Measurements from ENCODE around the gene SH3GL1. TPM values are rescaled to one million over a fixed set of nuclear protein-coding genes. Genes with fewer than 3 reads are reported as not detected.
A peak's percentile ranks its signal among the peaks of the same experiment; 100 is the strongest.

Gene SH3GL1
- total and polyA plus RNA-seq, 2 experiments from 2014 or later = 81.7 to 114 TPM

DNA sequence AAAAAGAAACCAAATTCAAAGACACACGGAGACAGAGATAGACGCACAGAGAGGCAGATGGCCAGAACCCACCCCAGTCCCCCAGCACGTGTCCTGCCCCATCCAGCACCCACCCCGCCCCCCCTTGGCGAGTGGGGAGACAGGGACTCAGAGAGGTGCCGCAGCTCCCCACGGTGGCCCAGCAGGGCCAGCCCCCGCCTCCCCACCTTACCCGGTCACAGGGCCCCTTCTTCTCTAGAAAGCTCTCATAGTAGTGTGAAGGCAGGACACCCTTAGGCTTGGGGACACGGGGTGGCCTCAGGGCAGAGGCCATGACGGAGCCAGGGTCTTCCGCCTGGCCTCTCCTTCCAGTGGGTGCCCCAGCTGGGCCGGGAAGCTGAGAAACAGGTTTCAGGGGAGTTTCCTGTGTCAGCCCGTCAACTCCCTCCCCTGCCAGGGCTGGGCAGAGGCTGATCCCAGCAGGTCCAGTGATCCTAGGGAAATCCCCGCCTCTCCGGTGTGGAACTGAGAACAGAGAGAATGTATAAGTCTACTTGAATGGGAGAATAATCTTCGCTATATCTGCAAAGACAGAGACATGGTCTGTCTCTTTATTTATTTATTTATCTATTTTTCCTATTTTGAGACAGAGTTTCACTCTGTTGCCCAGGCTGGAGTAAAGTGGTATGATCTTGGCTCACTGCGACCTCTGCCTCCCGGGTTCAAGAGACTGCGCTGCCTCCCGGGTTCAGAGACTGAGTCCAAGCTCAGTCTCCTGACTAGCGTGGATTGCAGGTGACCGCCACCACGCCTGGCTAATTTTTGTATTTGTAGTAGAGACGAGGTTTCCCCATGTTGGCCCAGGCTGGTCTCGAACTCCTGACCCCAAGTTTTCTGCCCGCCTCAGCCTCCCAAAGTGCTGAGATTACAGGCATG, 61.6 kb downstream of the SH3GL1 start, which contains the start of gene STAP2:
TSS of gene STAP2 (minus strand) at position 387 of the 915 bp plus-strand sequence. CDS start at position 313, 74 bp downstream.
- WGBS (ENCODE audit: low lambda C conversion rate, missing lambda C conversion rate) = 53% methylated on average over 24 of the region's 27 CpGs
- Histone ChIP-seq H3K4me3 (peak within 1 kb of the TSS; percentile 16), H3K79me2 (no peaks in the 10 kb centered on the region), H3K4me1 (ENCODE audit: insufficient read depth) (peaks cover 23% of the 10 kb centered on the region), H3K27ac (peak within 1 kb of the TSS; percentile 85), H3K27me3 (no peaks in the 10 kb centered on the region), H3K9me3 (ENCODE audit: low read depth) (no peaks in the 10 kb centered on the region), H2AFZ (peak within 1 kb of the TSS; percentile 46), H4K20me1 (ENCODE audit: insufficient read depth, poor library complexity, severe bottlenecking) (no peaks in the 10 kb centered on the region), H3K36me3 (replicated peaks; ENCODE audit: insufficient read depth, low read depth) (no peaks in the 10 kb centered on the region), H3K9me2 (replicated peaks; ENCODE audit: insufficient read depth) (no peaks in the 10 kb centered on the region), H3K4me2 (peak within 1 kb of the TSS; percentile 73)
- DNase-seq (ENCODE audit: low spot score) = peak; percentile 86
- TF ChIP-seq EZH2 (IDR thresholded peaks at IDR 0.05; ENCODE audit: borderline replicate concordance) (no peak), EZH2phosphoT487 (IDR thresholded peaks at IDR 0.05; ENCODE audit: low read depth, severe bottlenecking, unreplicated experiment) (no peak)
- TF ChIP-seq, protein P1, sequence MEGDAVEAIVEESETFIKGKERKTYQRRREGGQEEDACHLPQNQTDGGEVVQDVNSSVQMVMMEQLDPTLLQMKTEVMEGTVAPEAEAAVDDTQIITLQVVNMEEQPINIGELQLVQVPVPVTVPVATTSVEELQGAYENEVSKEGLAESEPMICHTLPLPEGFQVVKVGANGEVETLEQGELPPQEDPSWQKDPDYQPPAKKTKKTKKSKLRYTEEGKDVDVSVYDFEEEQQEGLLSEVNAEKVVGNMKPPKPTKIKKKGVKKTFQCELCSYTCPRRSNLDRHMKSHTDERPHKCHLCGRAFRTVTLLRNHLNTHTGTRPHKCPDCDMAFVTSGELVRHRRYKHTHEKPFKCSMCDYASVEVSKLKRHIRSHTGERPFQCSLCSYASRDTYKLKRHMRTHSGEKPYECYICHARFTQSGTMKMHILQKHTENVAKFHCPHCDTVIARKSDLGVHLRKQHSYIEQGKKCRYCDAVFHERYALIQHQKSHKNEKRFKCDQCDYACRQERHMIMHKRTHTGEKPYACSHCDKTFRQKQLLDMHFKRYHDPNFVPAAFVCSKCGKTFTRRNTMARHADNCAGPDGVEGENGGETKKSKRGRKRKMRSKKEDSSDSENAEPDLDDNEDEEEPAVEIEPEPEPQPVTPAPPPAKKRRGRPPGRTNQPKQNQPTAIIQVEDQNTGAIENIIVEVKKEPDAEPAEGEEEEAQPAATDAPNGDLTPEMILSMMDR (IDR thresholded peaks at IDR 0.05; ENCODE audit: poor library complexity) = no peak

DNA sequence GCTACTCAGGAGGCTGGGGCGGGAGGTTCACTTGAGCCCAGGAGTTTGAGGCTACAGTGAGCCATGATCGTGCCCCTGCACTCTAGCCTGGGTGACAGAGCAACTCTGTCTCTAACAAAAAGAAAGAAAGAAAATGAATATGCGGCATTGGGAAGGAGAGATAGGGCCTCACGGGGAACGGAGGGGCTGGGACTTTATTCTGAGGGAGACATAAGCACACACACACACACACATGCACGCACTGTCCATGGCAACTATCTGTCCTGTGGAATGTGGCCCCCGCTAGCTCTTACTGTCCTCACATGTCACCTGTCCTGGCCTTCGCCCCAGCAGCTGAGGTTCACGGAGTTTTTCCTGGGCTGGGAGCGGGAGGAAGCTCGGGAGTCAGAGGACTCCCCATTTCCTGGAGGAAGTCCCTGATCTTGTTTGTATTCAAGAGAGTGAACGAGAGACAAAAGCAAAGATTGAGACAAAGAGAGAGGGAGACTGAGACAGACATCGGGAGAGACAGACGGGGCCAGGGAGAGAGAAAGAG, 62.4 kb downstream of the SH3GL1 start:
- peak overlapping the region; percentile 73 for H3K4me2 ChIP-seq
- no peak for TF ChIP-seq EZH2 (IDR thresholded peaks at IDR 0.05; ENCODE audit: borderline replicate concordance)
- TF ChIP-seq, protein P1 (IDR thresholded peaks at IDR 0.05; ENCODE audit: poor library complexity) = no peak
- TF ChIP-seq EZH2phosphoT487 (IDR thresholded peaks at IDR 0.05; ENCODE audit: low read depth, severe bottlenecking, unreplicated experiment) = no peak
- no peaks in the 10 kb centered on the region for H3K9me3 ChIP-seq (ENCODE audit: low read depth)
- 19% methylated on average over 14 of the region's 14 CpGs for WGBS (ENCODE audit: low lambda C conversion rate, missing lambda C conversion rate)
- no peaks in the 10 kb centered on the region for H3K79me2 ChIP-seq
- peak; percentile 80 for DNase-seq (ENCODE audit: low spot score)
- H2AFZ ChIP-seq = peak overlapping the region; percentile 46
- H3K27ac ChIP-seq = peak overlapping the region; percentile 85
- peak overlapping the region; percentile 16 for H3K4me3 ChIP-seq
- H3K27me3 ChIP-seq = no peaks in the 10 kb centered on the region
- H3K36me3 ChIP-seq (replicated peaks; ENCODE audit: insufficient read depth, low read depth) = no peaks in the 10 kb centered on the region
- H4K20me1 ChIP-seq (ENCODE audit: insufficient read depth, poor library complexity, severe bottlenecking) = no peaks in the 10 kb centered on the region
- peaks cover 23% of the 10 kb centered on the region for H3K4me1 ChIP-seq (ENCODE audit: insufficient read depth)
- H3K9me2 ChIP-seq (replicated peaks; ENCODE audit: insufficient read depth) = no peaks in the 10 kb centered on the region

DNA sequence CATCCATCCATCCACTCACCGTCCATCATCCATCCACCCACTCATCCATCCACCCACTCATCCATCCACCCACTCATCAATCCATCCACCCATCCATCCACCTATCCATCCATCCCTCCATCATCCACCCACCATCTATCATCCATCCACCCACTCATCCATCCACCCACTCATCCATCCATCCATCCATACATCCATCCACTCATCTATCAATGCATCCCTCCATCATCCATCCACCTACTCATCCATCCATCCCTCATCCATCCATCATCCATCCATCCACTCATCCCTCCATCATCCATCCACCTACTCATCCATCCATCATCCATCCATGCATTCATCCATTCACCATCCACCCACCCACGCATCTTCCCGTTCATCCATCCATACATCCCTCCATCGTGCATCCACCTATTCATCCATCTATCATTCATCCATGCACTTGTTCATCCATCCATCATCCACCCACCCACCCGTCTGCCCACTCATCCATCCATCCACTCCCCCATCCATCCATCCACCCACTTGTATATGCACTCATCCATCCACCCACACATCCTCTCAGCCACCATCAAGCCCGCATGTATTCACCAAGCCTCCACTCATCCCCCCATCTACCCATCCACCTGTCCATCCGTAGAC, 65.3 kb downstream of the SH3GL1 start:
- no peaks in the 10 kb centered on the region for H3K9me3 ChIP-seq (ENCODE audit: low read depth)
- H3K27me3 ChIP-seq = no peaks in the 10 kb centered on the region
- no peaks in the 10 kb centered on the region for H4K20me1 ChIP-seq (ENCODE audit: insufficient read depth, poor library complexity, severe bottlenecking)
- H3K4me3 ChIP-seq = no peak overlapping the region
- no peak overlapping the region for H3K27ac ChIP-seq
- H3K4me2 ChIP-seq = no peak overlapping the region
- TF ChIP-seq EZH2 (IDR thresholded peaks at IDR 0.05; ENCODE audit: borderline replicate concordance) (no peak), EZH2phosphoT487 (IDR thresholded peaks at IDR 0.05; ENCODE audit: low read depth, severe bottlenecking, unreplicated experiment) (no peak)
- 97% methylated on average over 5 of the region's 7 CpGs for WGBS (ENCODE audit: low lambda C conversion rate, missing lambda C conversion rate)
- no peaks in the 10 kb centered on the region for H3K79me2 ChIP-seq
- H2AFZ ChIP-seq = no peak overlapping the region
- H3K36me3 ChIP-seq (replicated peaks; ENCODE audit: insufficient read depth, low read depth) = no peaks in the 10 kb centered on the region
- no peaks in the 10 kb centered on the region for H3K9me2 ChIP-seq (replicated peaks; ENCODE audit: insufficient read depth)
- H3K4me1 ChIP-seq (ENCODE audit: insufficient read depth) = peaks cover 9% of the 10 kb centered on the region
- no peak for DNase-seq (ENCODE audit: low spot score)

Measured in hepatocyte (in vitro differentiated cells).